T follicular helper cell (primary cell): Measurements from ENCODE around the gene TMEM69.
"Not testable (repeated sequence)": the region's sequence is repeated elsewhere in the genome, so short reads cannot be mapped to it uniquely, and the experiment has no call there.

Source experiments
- DNase-seq: peaks from one replicate; pipeline ENCODE4 v3.0.0-alpha.2; 2020; ENCODE audit warnings: low read depth
- total RNA-seq, 2 experiments: gene quantifications; one replicate each; lab custom pipeline; 2026; lab: John Stamatoyannopoulos, UW

Gene TMEM69, protein sequence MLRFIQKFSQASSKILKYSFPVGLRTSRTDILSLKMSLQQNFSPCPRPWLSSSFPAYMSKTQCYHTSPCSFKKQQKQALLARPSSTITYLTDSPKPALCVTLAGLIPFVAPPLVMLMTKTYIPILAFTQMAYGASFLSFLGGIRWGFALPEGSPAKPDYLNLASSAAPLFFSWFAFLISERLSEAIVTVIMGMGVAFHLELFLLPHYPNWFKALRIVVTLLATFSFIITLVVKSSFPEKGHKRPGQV
- total RNA-seq: 21.9 to 37.9 reads per million in 2 experiments

DNA sequence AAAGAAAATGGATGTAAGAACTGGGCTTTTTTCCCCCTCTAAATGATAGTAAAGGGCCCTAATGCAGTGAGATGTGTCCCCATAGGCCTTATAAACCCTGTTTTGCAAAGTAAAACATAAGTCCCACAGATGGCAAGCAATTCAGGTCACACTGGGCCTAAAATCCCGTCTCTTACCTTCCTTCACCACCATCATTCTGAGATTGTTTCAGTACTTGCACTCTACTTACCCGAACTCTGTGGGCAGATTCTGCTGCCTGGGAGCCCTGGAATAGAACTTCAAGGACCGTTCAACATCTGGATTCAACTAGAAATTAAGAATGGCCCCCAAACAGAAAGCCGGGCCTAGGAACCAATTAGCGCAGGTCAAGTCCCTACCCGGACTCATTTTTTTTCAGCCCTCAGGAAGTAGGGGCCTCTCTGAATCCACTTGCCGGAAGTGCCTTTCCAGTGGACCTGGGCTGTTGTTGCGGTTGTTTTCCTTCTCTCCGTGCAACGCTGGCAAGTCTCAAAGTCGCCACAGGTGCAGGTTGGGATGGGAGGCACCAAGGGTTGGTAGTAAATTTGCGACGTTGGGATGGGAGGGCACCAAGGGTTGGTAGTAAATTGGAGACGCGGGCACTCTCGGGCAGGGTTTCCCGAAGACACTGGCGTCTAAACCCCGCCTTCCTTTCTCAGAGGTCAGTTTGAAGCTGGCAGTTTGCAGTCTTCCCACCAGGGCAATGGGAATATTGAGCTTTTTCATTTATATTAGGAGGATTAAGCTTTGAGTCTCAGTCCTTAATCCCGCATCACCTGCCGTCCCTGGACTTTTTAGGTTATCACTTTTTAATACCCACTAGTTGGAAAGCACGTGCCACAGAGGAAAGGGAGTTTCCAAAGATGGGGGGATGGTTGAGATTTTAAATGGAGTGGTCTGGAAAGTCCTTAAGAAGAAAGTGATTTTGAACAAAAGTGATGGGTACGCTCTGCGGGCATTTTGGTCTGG is at the start of gene TMEM69:
Gene TMEM69, plus strand, starts transcription at position 428 of the 987 bp plus-strand sequence. CDS start 2,888 bp downstream, outside the sequence.
- DNase-seq: peak; percentile 62

DNA sequence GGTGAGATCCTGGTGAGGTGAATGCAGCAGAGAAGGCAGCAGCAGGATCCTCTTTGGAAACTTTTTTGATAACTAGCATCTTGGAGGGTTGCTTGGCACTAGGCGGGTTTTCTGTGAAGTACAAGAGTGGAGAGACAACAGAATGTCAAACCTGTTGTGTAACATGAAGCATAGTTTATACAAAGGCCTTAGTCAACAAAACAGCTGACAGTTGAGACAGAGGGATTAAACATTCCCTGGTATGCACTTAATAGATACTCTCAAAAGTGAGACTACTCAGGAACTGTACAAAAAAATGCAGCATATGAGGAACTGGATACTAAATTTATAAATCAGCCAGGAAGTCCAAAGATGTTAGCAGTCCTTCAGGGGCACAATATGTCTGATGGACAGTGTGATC is 47.7 kb upstream of the TMEM69 start:
- no peak for DNase-seq

DNA sequence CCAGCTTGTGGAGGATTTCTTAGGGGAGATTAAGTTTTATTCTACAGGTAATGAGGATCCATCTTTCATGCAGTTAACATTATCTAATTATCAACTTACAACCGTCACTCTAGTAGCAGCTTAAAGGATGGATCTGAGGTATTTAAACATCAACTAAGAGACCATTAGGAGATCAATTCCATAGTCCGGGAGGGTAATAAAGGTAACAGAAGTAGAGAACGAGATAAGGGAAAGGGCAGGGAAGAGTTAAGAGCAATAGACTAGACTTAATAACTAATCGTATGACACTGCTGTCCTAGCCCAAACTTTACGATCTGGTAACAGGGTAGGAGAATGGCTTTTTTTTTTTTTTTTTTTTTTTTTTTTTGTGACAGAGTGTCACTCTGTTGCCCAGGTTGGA is 44.7 kb upstream of the TMEM69 start:
- no peak for DNase-seq

DNA sequence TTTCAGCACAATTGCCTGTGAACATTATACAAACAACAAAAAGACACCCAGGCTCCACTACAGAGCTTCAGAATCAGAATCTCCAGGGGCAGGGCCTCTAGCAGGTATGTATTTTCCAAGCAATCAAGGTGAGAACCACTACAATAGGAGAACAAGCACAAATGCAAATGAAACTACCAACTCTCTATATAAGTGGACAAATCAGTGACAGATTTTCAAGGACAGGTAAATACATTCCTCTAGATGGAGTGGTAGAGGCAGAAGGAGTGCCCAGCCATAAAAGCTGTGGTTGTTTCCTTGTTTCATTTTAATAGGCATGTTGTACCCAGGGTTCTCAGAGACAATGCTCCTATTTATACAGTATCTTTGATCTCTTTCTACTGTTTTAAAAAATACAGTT is 44.0 kb upstream of the TMEM69 start:
- no peak for DNase-seq

DNA sequence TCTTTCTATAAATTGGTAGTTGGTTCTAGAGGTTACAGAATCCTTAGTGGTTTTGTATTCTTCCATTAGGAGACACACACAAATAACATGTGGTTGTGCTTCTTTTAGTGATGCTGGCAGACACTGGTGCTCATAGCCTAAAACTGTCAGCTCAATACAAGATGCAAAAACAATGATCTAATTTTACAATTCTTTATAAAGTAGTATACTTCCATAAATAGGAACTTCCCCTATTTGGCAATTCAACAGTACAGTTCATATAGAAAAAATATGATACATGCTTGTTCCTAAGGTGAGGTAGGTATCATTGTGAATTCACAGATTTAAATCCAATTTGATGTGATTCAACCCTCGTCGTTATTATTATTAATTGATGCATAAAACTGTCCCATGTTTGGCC is 43.3 kb upstream of the TMEM69 start:
- no peak for DNase-seq

DNA sequence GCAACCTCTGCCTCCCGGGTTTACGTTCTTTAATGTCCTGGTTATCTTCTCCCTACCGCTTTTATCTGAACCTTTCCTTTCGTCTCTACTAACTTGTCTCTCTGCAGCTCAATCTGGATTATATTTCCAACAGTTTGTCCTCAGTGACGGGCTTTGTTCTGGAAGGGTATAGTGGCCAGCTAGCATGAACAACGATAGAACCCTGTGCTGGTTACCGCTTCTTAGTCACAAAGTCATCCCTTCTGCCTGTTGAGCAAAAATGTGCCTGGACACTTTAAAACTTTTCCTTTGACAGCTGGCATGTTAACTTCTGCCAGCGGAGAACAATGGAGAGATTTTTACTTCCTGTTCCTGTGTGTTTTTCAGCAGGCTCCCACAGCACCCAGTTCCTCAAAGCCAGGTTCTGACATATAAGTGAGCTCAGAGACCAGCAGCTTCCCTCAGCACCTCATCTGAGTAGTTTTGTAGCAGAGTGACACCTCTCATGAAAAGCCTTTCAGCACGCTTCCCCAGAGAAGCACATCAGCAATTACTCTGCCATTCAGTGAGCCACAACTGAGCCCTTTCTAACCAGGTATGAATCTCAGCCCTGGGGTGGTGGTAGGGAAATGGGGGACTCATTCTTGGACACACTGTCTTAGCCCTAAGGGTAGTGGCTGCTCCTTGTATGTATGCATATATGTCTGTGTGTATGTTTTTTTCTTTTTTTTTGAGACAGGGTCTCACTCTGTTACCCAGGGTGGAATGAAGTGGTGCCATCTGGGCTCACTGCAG is 40.5 kb upstream of the TMEM69 start:
- DNase-seq: no peak

- DNase-seq: no peak
Observed at GRCh38 chr1:45654540-45655280, 33.3 kb upstream of the TMEM69 start.

GRCh38 chr1:45656573-45657226 is 31.3 kb upstream of the TMEM69 start:
- DNase-seq: no peak

DNA sequence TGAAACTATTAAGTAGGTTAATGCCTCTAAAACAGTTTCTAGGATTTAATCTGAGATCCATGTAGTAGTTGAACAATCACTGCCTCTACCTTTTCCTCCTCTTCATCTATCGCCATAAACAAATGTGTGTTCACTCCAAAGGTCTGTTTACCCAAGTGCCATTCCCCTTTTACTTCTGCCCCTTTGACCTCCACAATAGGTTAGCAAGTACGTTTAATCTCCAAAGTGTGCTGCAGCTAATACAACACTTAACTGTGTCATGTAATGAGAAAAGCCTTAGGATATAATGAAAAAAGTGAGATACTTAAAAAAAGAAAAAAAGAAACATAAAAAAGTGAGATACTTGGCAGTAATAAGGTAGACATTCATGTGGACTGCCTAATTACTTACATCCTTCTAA is 29.8 kb upstream of the TMEM69 start:
- DNase-seq: no peak

GRCh38 chr1:45659222-45659621 is 28.8 kb upstream of the TMEM69 start:
- no peak for DNase-seq

DNA sequence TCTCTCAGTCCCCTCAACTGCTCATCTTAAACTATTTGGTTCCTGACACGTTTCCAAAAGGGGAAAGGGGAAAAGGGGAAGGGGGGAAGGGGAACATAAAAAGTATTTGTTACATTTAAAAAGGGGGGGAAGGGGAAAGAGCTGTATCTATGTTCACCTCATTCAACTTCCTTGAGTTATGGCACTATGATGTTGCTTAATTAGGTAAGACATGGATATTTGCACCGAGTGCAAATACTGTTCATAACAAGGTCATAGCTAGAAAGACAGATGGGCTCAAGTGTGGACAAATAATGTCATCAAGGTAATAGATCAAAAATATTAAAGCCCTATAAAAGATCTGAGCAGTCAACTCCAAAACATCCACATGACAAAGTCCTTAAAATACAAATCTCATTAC is 27.6 kb upstream of the TMEM69 start:
- DNase-seq: no peak

GRCh38 chr1:45666836-45667235 is 21.1 kb upstream of the TMEM69 start:
- DNase-seq: no peak

- DNase-seq: no peak
Observed at GRCh38 chr1:45667321-45668111, 20.5 kb upstream of the TMEM69 start.

DNA sequence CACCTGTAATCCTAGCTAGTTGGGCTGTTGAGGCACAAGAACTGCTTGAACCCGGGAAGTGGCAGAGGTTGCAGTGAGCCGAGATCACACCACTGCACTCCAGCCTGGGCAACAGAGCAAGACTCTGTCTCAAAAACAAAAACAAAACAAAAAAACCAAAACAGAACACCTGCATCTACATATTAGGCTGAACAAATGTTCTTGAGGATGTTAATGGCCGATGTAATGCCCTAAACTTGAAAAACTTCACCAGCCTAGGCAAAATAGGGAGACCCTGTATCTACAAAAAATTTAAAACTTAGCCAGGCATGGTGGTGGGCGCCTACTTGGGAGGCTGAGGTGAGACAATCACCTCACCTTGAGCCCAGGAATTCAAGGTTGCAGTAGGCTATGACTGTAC is 19.5 kb upstream of the TMEM69 start:
- DNase-seq: no peak

- no peak for DNase-seq
Observed at GRCh38 chr1:45669379-45669778, 18.6 kb upstream of the TMEM69 start.

GRCh38 chr1:45669859-45670655 is 17.9 kb upstream of the TMEM69 start:
- no peak for DNase-seq

DNA sequence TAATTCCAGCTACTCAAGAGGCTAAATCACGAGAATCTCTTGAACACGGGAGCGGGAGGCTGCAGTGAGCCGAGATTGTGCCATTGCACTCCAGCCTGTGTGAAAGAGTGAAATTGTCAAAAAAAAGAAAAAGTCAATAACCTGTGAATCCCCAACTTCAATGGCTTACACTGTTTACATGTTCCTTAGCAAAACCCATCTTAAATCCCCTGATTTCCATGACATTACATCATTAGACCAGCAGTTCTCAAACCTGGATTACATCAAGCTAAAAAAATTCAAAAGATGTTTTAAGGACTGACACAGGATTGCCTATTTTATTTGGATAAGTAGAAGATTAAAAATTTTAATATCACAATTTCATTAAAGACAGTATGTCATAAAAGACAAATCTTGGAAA is 14.0 kb upstream of the TMEM69 start:
- no peak for DNase-seq

GRCh38 chr1:45674478-45674877 is 13.5 kb upstream of the TMEM69 start:
- DNase-seq: no peak

GRCh38 chr1:45676553-45676952 is 11.4 kb upstream of the TMEM69 start:
- DNase-seq: not testable (repeated sequence)
